ENCODE data around the gene CUBN. TPM values are rescaled to one million over a fixed set of nuclear protein-coding genes. Genes with fewer than 3 reads are reported as not detected.

Gene CUBN
- total RNA-seq, 4 donors from 2014 or later, result 9.2 to 38.9 (median 25.4) TPM

DNA sequence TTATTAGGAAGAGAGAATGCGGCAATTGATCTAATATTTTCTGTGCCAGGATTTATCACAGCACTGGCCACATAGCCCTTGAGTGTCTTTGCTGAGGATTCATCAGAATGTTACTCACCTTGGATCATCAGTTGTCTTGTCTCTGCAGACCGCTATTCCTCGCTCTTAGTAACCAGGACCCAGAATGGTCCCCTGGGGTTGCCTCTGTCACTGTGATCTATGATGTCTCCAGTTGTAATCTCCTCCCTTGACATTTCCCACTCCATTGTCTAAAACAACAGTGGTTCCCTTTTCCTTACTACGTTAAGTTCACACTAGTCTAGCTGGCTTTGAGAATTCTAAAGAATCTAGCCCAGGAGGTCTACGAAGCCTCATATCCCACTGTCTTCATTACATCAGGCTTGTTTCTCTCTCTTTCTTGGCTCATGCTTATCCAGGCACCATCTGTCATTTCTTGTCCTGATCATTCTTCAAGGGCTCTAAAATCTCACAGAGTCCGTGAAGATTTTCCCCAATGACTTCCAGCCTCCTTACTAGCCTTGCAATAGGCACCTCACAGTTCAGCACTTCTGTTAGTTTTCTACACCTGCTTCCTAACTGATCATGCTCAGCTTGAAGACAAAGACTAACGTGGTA is 125.8 kb downstream of the CUBN start:
- no peaks in the 10 kb centered on the region for H3K36me3 ChIP-seq
- H3K27ac ChIP-seq, result peak overlapping the region; percentile 76 to 98 (median 86)
- no peaks in the 10 kb centered on the region for H3K27me3 ChIP-seq
- no peak overlapping the region for H3K4me3 ChIP-seq
- H3K4me1 ChIP-seq, result peaks cover 0 to 88% (median 52%) of the 10 kb centered on the region in 4 donors
- no peak for TF ChIP-seq EP300 (IDR thresholded peaks at IDR 0.05)
- TF ChIP-seq CTCF (IDR thresholded peaks at IDR 0.05), result no peak
- TF ChIP-seq POLR2A (IDR thresholded peaks at IDR 0.05), result no peak
- 75 to 76% methylated on average over 7 of the region's 7 CpGs for WGBS, 2 donors
- no peaks in the 10 kb centered on the region for H3K9me3 ChIP-seq
- DNase-seq (ENCODE audit: low spot score in 2 of 2), result no peak

GRCh38 chr10:17003151-17003550 is 126.5 kb downstream of the CUBN start:
- peaks cover 0 to 88% (median 47%) of the 10 kb centered on the region in 4 donors for H3K4me1 ChIP-seq
- H3K27ac ChIP-seq, result peak overlapping the region; percentile 76 to 98 (median 86)
- no peaks in the 10 kb centered on the region for H3K36me3 ChIP-seq
- no peak overlapping the region for H3K4me3 ChIP-seq
- no peaks in the 10 kb centered on the region for H3K9me3 ChIP-seq
- TF ChIP-seq EP300 (IDR thresholded peaks at IDR 0.05) (no peak), POLR2A (IDR thresholded peaks at IDR 0.05) (no peak), CTCF (IDR thresholded peaks at IDR 0.05) (no peak)
- 34 to 43% methylated on average over 7 of the region's 7 CpGs for WGBS, 2 donors
- no peak for DNase-seq (ENCODE audit: low spot score in 2 of 2)
- no peaks in the 10 kb centered on the region for H3K27me3 ChIP-seq

- TF ChIP-seq CTCF (IDR thresholded peaks at IDR 0.05) (peak in 1 of 5 experiments; percentile 20), POLR2A (IDR thresholded peaks at IDR 0.05) (no peak), EP300 (IDR thresholded peaks at IDR 0.05) (peak; percentile 96 to 99)
- Histone ChIP-seq H3K27ac (peak overlapping the region; percentile 76 to 98 (median 86)), H3K36me3 (no peaks in the 10 kb centered on the region), H3K4me3 (no peak overlapping the region), H3K4me1 (peaks cover 0 to 86% (median 38%) of the 10 kb centered on the region in 4 donors), H3K9me3 (no peaks in the 10 kb centered on the region), H3K27me3 (no peaks in the 10 kb centered on the region)
- DNase-seq (ENCODE audit: low spot score in 2 of 2), result peak in 1 of 2 donors; percentile 84
- 22 to 26% methylated on average over 8 of the region's 8 CpGs for WGBS, 2 donors
Observed at GRCh38 chr10:17001961-17002749, 127.5 kb downstream of the CUBN start.

GRCh38 chr10:17001297-17001744 is 128.3 kb downstream of the CUBN start:
- DNase-seq (ENCODE audit: low spot score in 2 of 2), result no peak
- Histone ChIP-seq H3K4me3 (no peak overlapping the region), H3K9me3 (no peaks in the 10 kb centered on the region), H3K27ac (peak overlapping the region; percentile 76 to 98 (median 86)), H3K4me1 (peaks cover 0 to 86% (median 37%) of the 10 kb centered on the region in 4 donors), H3K27me3 (no peaks in the 10 kb centered on the region), H3K36me3 (no peaks in the 10 kb centered on the region)
- TF ChIP-seq CTCF (IDR thresholded peaks at IDR 0.05) (no peak), EP300 (IDR thresholded peaks at IDR 0.05) (no peak), POLR2A (IDR thresholded peaks at IDR 0.05) (no peak)
- WGBS, 2 donors, result 75 to 85% methylated on average over 9 of the region's 9 CpGs

Measured in tibial nerve (tissue), 4 donors.